Panc1 (cell line): Measurements from ENCODE around the gene NUDT4B.
"Not testable (repeated sequence)": the region's sequence is repeated elsewhere in the genome, so short reads cannot be mapped to it uniquely, and the experiment has no call there.

Source experiments
- POLR2AphosphoS5 ChIP-seq: IDR thresholded peaks from 2 replicates; pipeline ENCODE4 v1.6.1; 2012; ENCODE audit warnings: mild to moderate bottlenecking, low read depth, low read length, moderate library complexity
- TF ChIP-seq, protein P1 (sequence below): fragments of 450-650 bp; IDR thresholded peaks from 2 replicates; pipeline ENCODE4 v1.5.1; 2017; ENCODE audit warnings: mild to moderate bottlenecking

DNA sequence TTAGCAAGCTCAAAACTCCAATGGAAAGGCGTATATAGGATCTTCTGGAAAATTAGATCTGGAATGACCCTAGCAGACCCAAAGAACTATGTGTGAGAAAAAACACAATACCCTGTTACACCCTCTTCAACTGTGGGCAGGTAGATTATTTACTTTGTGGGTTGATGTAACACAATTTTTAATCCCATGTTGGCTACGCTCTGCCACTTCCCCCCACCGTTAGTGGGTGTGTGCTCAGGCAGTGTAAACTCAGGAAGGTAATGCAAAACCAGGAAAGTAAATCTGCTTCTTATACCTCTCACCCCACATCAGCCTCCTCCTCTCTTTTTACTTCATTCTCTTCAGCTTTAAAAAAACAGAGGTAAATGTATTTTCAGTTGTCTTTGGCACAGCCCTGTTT lies 23.7 kb upstream of the NUDT4B start:
- TF ChIP-seq, protein P1, sequence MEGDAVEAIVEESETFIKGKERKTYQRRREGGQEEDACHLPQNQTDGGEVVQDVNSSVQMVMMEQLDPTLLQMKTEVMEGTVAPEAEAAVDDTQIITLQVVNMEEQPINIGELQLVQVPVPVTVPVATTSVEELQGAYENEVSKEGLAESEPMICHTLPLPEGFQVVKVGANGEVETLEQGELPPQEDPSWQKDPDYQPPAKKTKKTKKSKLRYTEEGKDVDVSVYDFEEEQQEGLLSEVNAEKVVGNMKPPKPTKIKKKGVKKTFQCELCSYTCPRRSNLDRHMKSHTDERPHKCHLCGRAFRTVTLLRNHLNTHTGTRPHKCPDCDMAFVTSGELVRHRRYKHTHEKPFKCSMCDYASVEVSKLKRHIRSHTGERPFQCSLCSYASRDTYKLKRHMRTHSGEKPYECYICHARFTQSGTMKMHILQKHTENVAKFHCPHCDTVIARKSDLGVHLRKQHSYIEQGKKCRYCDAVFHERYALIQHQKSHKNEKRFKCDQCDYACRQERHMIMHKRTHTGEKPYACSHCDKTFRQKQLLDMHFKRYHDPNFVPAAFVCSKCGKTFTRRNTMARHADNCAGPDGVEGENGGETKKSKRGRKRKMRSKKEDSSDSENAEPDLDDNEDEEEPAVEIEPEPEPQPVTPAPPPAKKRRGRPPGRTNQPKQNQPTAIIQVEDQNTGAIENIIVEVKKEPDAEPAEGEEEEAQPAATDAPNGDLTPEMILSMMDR, result not testable (repeated sequence)
- not testable (repeated sequence) for TF ChIP-seq POLR2AphosphoS5
